Stimulated activated CD8-positive, alpha-beta memory T cell treated with anti-CD3 and anti-CD28 coated beads, Interleukin-2, amount 100 ng/mL, for 48 hours (primary cell): ENCODE measurements around the gene SORD.
"Not testable (repeated sequence)": the region's sequence is repeated elsewhere in the genome, so short reads cannot be mapped to it uniquely, and the experiment has no call there.

Experiments
- DNase-seq, 2 donors: peaks; one replicate each; pipeline ENCODE4 v3.0.0-alpha.2; 2020; ENCODE audit warnings: low read depth in 2 of 2

SORD gene

GRCh38 chr15:45062301-45062700 is 39.3 kb downstream of the SORD start:
- not testable (repeated sequence) for DNase-seq

- DNase-seq, result no peak
These were observed 41.4 kb downstream of the SORD start for GRCh38 chr15:45064386-45064785.

DNA sequence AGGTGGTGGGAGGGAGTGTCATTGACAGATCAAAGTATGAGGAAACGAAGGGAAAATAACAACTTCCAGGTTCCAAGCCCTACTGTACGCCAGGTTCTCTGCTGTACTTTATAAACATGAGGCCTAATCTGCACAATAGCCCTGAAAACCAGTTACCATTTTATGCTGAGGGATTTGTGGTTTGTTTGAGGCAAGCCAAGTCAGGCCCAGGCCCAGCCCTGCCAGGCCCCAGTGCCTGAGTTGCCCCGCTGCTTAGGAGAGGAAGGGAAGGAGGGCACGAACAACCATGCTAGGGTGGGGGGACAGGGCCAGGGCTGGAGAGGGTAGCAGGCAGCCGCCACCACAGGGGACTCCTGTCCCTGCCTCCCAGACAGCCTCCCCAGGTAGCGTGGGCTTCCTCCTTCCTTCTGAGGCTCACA is 47.0 kb downstream of the SORD start:
- DNase-seq, result not testable (repeated sequence)

DNA sequence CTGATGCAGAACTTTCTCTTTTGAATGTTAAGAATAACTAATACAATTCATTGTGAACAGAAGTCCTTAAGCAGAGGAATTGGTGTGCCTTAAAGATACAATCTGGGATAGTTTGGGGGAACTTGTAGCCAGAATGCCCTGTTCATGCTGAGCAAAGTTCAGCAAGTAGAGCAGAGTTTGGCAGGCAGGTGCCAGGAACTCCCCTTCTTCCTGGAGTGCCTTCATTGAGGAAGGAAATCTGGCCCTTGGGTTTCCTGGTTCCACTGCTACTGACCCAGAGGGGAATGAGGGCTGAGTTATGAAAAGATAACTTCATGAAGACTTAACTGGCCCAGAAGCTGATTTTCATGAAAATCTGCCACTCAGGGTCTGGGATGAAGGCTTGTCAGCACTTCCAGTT is 50.6 kb downstream of the SORD start:
- DNase-seq, result not testable (repeated sequence)

- not testable (repeated sequence) for DNase-seq
These were observed 52.7 kb downstream of the SORD start for GRCh38 chr15:45075440-45076320.

DNA sequence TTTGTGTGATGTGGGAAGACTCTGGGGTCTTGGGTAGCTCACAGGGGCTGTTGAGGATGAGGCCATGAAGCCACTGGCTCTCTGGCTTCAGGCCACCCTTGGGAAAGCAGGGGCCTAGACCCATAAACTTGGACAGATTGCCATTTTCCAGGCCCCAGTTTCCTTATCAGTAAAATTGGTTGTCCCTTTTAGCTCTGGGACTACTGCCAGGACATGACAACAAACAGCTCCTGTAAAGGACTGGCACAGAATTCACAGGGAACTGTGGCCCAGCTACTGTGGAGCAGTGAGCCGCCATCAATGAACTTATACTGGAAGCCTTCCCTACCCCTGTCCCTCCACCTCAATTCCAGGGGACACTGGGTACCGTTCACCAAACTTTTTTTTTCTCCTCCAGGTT is 54.4 kb downstream of the SORD start:
- not testable (repeated sequence) for DNase-seq

- not testable (repeated sequence) for DNase-seq
These were observed 56.2 kb downstream of the SORD start for GRCh38 chr15:45079201-45079600.

- not testable (repeated sequence) for DNase-seq
These were observed 56.7 kb downstream of the SORD start for GRCh38 chr15:45079628-45080246.

GRCh38 chr15:45080593-45080992 is 57.6 kb downstream of the SORD start:
- not testable (repeated sequence) for DNase-seq

- not testable (repeated sequence) for DNase-seq
These were observed 59.4 kb downstream of the SORD start for GRCh38 chr15:45082412-45082811.

DNA sequence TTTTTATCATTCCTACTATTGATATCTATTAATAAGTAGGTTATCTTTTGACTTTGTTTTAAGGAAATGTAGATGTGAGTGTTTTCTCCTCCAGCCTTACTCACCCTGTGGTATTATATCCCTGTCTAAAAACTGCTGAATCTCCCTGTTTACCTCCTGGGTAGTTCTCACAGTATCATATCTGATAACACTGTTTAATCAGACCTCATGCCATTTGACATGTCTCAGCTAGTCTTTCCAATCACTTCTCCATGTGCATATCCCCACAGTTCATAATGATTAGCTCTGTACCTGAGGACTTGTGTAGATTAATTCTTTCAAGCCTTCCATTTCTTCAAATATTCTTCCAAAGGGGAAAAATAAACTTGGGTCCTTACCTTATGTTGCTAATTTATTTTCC is 60.2 kb downstream of the SORD start:
- no peak for DNase-seq

- DNase-seq, result no peak
These were observed 61.2 kb downstream of the SORD start for GRCh38 chr15:45084163-45084562.

DNA sequence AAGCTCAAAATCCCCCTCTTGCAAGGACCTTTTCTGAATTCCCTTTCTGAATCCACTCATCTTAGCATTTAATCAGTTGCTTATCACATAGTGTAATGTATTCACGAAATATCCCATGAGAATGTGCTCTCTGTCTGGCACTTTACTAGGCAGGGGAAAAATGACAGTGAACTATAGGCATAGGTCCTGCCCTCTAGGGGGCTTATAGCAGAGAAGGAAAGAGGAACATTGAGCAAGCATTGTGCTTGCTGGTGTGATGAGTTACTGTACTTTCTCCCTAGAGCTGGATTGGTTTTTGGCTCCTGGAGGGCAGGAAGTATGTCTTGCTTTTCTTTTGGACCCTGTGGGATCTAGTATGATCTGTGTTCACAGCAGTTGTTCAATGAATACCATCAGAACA is 64.5 kb downstream of the SORD start:
- no peak for DNase-seq

GRCh38 chr15:45088801-45089711 is 66.1 kb downstream of the SORD start:
- DNase-seq, result no peak

DNA sequence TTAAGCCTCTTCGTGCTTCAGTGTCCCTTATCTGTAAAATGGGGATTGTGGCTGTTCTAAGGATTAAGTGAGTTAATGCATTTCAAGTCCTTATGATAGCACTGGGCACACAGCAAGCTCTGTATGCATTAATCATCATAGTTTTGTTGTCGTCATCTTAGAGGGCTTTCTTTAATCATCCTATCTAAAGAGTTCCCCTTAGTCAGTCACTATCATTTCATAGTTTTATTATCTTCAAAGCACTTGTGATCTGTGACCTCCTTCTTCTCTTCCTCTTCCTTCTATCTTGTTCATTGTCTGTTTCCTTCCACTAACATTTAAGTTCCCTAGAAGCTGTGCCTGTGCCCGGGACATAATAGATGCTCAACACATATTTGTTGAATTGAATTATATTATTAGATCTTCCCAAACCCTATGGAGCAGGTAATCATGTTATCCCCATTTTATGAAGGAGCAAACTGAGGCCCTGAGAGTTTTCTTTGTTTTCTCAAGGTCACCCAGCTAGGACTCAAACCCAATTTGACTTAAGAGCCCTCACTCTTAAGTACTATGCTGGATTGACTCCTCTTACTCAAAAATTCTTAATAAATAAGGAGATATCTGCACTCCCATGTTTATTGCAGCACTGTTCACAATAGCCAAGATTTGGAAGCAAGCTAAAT is 66.8 kb downstream of the SORD start:
- no peak for DNase-seq

- no peak for DNase-seq
These were observed 68.2 kb downstream of the SORD start for GRCh38 chr15:45091161-45091560.

- DNase-seq, result no peak
These were observed 68.6 kb downstream of the SORD start for GRCh38 chr15:45091576-45091975.

DNA sequence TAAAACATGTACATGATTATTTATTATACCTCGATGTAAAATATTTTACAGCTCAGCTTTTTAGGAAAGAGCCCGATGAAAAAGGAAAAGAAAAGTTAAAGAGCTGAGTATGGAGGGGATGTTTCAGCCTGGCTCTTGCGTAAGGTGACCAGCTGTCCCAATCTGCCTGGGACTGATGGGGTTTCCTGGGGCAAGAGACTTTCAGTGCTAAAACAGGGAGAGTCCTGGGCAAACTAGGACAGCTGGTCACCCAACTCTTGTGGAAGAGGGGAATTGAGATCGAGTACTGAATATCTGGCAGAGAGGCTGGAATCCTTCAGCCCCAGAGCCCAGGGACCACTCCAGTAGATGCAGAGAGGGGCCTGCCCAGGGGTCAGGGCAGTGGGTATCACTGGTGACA is 70.0 kb downstream of the SORD start:
- DNase-seq, result no peak

GRCh38 chr15:45093622-45094357 is 70.8 kb downstream of the SORD start:
- no peak for DNase-seq

DNA sequence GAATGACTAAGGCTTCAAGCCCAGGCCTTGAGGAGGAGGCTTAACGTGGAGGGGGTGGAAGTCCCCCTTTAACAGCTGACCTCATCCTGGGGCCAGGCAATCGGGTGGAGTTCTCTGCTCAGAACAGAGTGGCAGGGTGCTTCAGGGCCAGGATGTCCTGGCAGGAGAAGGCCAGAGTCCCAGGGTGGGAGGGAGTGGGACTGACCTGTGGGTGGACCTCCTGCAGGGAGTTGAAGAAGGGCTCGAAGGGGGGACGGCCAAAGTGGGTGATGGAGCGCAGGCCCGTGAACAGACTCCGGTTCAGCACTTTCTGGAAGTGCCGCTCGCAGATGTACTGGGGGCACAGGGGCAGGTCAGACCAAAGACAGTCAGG is 71.3 kb downstream of the SORD start:
- no peak for DNase-seq

DNA sequence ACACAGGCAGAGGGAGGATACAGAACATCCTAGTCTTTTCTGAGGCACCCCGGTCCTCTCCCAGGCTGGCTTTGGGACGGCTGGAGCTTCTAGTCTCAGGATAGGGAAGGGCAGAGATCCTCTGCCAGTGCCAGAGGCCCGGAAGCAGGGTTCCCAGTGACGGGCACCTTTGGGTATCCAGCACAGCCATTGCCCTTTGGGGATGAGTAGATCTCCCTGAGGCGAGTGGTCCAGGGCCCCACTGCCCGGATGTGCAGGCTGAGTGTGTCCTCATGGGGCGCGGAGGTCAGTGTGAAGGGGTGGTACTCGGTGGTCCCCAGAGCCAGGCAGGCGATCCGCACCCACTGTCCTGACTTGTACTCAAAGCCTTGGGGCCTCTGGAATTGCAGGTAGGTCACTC is 72.7 kb downstream of the SORD start:
- DNase-seq, result no peak
